ENCODE measurements around the gene PCDHGB2.

GRCh38 chr5:141393267-141393666 is 33.5 kb downstream of the PCDHGB2 start:
- no peak for TF ChIP-seq CTCF (conservative IDR thresholded peaks at IDR 0.05; ENCODE audit: low read depth, low read length)
- TF ChIP-seq EZH2 (IDR thresholded peaks at IDR 0.05; ENCODE audit: low read length, unreplicated experiment), result no peak
- TF ChIP-seq EZH2phosphoT487 (IDR thresholded peaks at IDR 0.05; ENCODE audit: borderline replicate concordance, low read length), result no peak
